ENCODE measurements around the gene GPR161.

DNA sequence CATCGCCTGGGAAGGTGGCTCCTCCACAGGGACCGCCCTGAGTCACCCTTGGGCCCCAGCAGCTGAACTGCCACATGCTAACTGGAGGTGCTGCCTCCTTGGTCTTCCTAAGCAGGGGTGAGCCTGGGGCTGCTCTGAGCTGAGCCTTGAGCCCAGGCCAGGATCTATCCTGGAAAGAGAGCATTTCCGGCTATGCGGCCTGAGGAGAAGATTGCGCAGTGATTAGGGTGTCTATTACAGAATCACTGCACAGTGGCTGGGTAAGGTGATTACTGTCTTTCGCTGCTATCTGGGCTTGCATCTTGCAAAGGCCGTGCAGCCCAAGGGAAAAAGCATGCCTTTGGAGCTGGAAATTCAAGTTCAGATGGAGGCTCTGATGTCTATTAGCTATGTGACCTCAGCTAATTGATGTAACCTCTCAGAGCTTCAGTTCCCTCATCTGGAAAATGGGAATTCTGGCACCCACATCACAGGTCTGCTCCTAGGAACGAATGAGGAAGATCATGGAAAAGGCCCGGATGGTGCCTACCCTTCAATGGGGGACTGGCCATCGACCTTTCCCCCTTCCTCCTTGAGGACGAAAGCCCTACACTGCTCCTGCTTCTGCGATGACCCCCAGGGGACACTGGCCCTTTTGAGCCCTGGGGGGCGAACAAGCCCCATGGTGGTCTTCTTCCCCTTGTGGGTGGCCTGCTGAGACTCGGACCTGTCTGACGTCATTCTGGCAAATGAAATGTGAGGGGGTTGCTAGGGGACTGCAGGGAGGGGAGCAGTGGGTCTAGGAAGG lies 38.0 kb downstream of the GPR161 start:
- TF ChIP-seq, protein P1, sequence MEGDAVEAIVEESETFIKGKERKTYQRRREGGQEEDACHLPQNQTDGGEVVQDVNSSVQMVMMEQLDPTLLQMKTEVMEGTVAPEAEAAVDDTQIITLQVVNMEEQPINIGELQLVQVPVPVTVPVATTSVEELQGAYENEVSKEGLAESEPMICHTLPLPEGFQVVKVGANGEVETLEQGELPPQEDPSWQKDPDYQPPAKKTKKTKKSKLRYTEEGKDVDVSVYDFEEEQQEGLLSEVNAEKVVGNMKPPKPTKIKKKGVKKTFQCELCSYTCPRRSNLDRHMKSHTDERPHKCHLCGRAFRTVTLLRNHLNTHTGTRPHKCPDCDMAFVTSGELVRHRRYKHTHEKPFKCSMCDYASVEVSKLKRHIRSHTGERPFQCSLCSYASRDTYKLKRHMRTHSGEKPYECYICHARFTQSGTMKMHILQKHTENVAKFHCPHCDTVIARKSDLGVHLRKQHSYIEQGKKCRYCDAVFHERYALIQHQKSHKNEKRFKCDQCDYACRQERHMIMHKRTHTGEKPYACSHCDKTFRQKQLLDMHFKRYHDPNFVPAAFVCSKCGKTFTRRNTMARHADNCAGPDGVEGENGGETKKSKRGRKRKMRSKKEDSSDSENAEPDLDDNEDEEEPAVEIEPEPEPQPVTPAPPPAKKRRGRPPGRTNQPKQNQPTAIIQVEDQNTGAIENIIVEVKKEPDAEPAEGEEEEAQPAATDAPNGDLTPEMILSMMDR (IDR thresholded peaks at IDR 0.05) = no peak
- TF ChIP-seq POLR2A (IDR thresholded peaks at IDR 0.05) = no peak
